Heart left ventricle (tissue), 16 donors: ENCODE measurements around the gene NHSL2. TPM values are rescaled to one million over a fixed set of nuclear protein-coding genes. Genes with fewer than 3 reads are reported as not detected.

Experiments
- ATAC-seq, 4 donors: fragments of 200-7000 bp; cut with Tn5 transposase; one replicate each; pipeline ENCODE4 v1.9.1; 2020 to 2022; ENCODE audit warnings: moderate library complexity in 4 of 4, mild to moderate bottlenecking in 3 of 4, moderate number of reproducible peaks in 1 of 4
- DNase-seq, 5 donors: peaks; one replicate each; pipeline ENCODE4 v3.0.0-alpha.2; 2020
- H3K27ac ChIP-seq, 12 donors: fragments of 200-600 bp; sonication (generic) in 4 of 12; one replicate each; pipeline versions ENCODE4 v1.5.0 to v1.8.0; 2016 to 2022; ENCODE audit warnings: mild to moderate bottlenecking in 2 of 12
- H3K27me3 ChIP-seq, 9 donors: fragments of 200-600 bp; sonication (generic) in 2 of 9; one replicate each; pipeline versions ENCODE4 v1.5.1 to v1.8.0; 2016 to 2022; ENCODE audit warnings: mild to moderate bottlenecking in 3 of 9
- H3K36me3 ChIP-seq, 9 donors: fragments of 200-600 bp; sonication (generic) in 2 of 9; one replicate each; pipeline versions ENCODE4 v1.5.0 to v1.8.0; 2018 to 2022; ENCODE audit warnings: mild to moderate bottlenecking in 2 of 9
- H3K4me1 ChIP-seq, 12 donors: fragments of 200-600 bp; sonication (generic) in 4 of 12; one replicate each; pipeline versions ENCODE4 v1.5.0 to v1.8.0; 2016 to 2022; ENCODE audit warnings: mild to moderate bottlenecking in 3 of 12
- H3K4me3 ChIP-seq, 12 donors: fragments of 200-600 bp; sonication (generic) in 4 of 12; one replicate each; pipeline versions ENCODE4 v1.5.0 to v1.8.0; 2017 to 2022; ENCODE audit warnings: mild to moderate bottlenecking in 9 of 12, moderate library complexity in 4 of 12
- H3K9me3 ChIP-seq, 12 donors: fragments of 200-600 bp; sonication (generic) in 4 of 12; one replicate each; pipeline versions ENCODE4 v1.5.0 to v1.8.0; 2016 to 2022; ENCODE audit warnings: mild to moderate bottlenecking in 1 of 12
- CTCF ChIP-seq, 12 donors: fragments of 200-600 bp; sonication (generic) in 4 of 12; IDR thresholded peaks; one replicate each; pipeline versions ENCODE4 v1.5.0 to v1.8.0; 2018 to 2022; ENCODE audit warnings: antibody characterized with exemption in 12 of 12, mild to moderate bottlenecking in 5 of 12
- POLR2A ChIP-seq, 2 donors: fragments of 450-650 bp; IDR thresholded peaks; one replicate each; pipeline ENCODE4 v1.6.1; 2017; ENCODE audit warnings: antibody characterized with exemption in 2 of 2, mild to moderate bottlenecking in 2 of 2, moderate library complexity in 2 of 2
- WGBS, 4 donors: extraction: QIAGEN DNeasy Blood & Tissue Kit in 2 of 4; methylation state at CpG; one replicate each; pipeline versions ENCODE4 v1.1.5 to v1.1.7; 2013 to 2018; 5-methylcytosine and 5-hydroxymethylcytosine counted together
- intact Hi-C, 10 donors: fragments of 100-400 bp; cut with DNase I; formaldehyde crosslinking; loops; one replicate each; pipeline versions ENCODE4 v1.11.1 to v1.14.2; 2022
- polyA plus RNA-seq, 2 donors: library from polyadenylated mRNA; stranded (reverse); fragments of 200-250 nt; gene quantifications; one replicate each; pipeline ENCODE4 v1.2.3, GENCODE V29; 2013
- total RNA-seq, 9 donors: library from RNA; depleted of rRNA in 2 of 9; stranded (reverse); fragments of >200 nt in 2 of 9; fragmentation: NEBNext Ultra II Directional in 3 of 9; extraction: Animal tissue kit (Norgen Biotek cat#: 25700) in 3 of 9; gene quantifications; one replicate each; pipeline versions ENCODE4 v1.1.0 to v1.2.4, GENCODE V29; 2016 to 2023
- donor health status: ischemic (EF 13 %, LVEDD 7.1; RV severe dilation, severe dysfunction).
- donor health status: healthy with polysubstance abuse.
- donor health status: DM: no; HTN: yes; CAD: no.
- donor health status: DM: no; HTN: no; CAD: no.
- donor health status: ischemic (EF 25% LVEDD 6.9; RV normal size, moderate dysfunction).
- donor health status: ischemic (EF 25% LVEDD 5.7; RV mildly dilated, moderate dysfunction).
- donor health status: healthy.
- donor health status: DM: yes; HTN: yes; CAD: no.
- donor health status: ischemic (EF 35%, LVEDD 5.7; RV mildly dilated, moderate dysfunction).
- donor health status: nonischemic (EF 11% LVEDD 7.7; RV severe dilation, severe dysfunction).
- donor health status: DM: yes; HTN: yes; CAD: no.
- donor health status: PGD.
- donor health status: ischemic (EF 29% LVEDD 5.4; RV normal size, mild dysfunction).
- donor health status: nonischemic (EF 23%, LVEDD 6.1; RV moderate dilation, normal function).

The NHSL2 gene
- total and polyA plus RNA-seq, 11 donors = 1.8 to 14.0 (median 5.8) TPM

GRCh38 chrX:72145181-72145580 lies 234.5 kb downstream of the NHSL2 start:
- peaks cover 0 to 47% (median 0%) of the 10 kb centered on the region in 9 donors for H3K27me3 ChIP-seq
- ATAC-seq (no peak), DNase-seq (no peak)
- H3K27ac ChIP-seq = no peak overlapping the region
- no peak overlapping the region for H3K4me3 ChIP-seq
- H3K36me3 ChIP-seq = peaks cover 0 to 12% (median 3%) of the 10 kb centered on the region in 9 donors
- intact Hi-C loops = no loop called here
- WGBS, 4 donors = 33 to 45% (median 41%) methylated on average over 2 of the region's 2 CpGs
- no peaks in the 10 kb centered on the region for H3K9me3 ChIP-seq
- H3K4me1 ChIP-seq = peaks cover 0 to 6% (median 0%) of the 10 kb centered on the region in 12 donors
- TF ChIP-seq POLR2A (IDR thresholded peaks at IDR 0.05) = no peak
- no peak for TF ChIP-seq CTCF (IDR thresholded peaks at IDR 0.05)

GRCh38 chrX:72146527-72146926 lies 235.9 kb downstream of the NHSL2 start:
- DNase-seq (no peak), ATAC-seq (no peak)
- peaks cover 0 to 6% (median 0%) of the 10 kb centered on the region in 12 donors for H3K4me1 ChIP-seq
- peaks cover 0 to 47% (median 0%) of the 10 kb centered on the region in 9 donors for H3K27me3 ChIP-seq
- H3K36me3 ChIP-seq = peaks cover 0 to 12% (median 0%) of the 10 kb centered on the region in 9 donors
- TF ChIP-seq CTCF (IDR thresholded peaks at IDR 0.05) = no peak
- no peak for TF ChIP-seq POLR2A (IDR thresholded peaks at IDR 0.05)
- H3K9me3 ChIP-seq = no peaks in the 10 kb centered on the region
- intact Hi-C loops = no loop called here
- no peak overlapping the region for H3K4me3 ChIP-seq
- 64 to 89% (median 82%) methylated on average over 2 of the region's 2 CpGs for WGBS, 4 donors
- no peak overlapping the region for H3K27ac ChIP-seq

GRCh38 chrX:72158773-72159172 lies 248.1 kb downstream of the NHSL2 start:
- ATAC-seq (no peak), DNase-seq (no peak)
- whole genome bisulfite sequencing, 4 donors = 85 to 95% (median 92%) methylated on average over 3 of the region's 3 CpGs
- intact Hi-C loops = no loop called here
- Histone ChIP-seq H3K4me3 (no peak overlapping the region), H3K4me1 (no peaks in the 10 kb centered on the region), H3K36me3 (no peaks in the 10 kb centered on the region), H3K9me3 (no peaks in the 10 kb centered on the region), H3K27ac (no peak overlapping the region), H3K27me3 (peaks cover 0 to 19% (median 0%) of the 10 kb centered on the region in 9 donors)
- TF ChIP-seq POLR2A (IDR thresholded peaks at IDR 0.05) (no peak), CTCF (IDR thresholded peaks at IDR 0.05) (no peak)

GRCh38 chrX:72159769-72160168 lies 249.1 kb downstream of the NHSL2 start:
- H3K9me3 ChIP-seq = no peaks in the 10 kb centered on the region
- no peak overlapping the region for H3K27ac ChIP-seq
- intact Hi-C loops = no loop called here
- no peak for TF ChIP-seq POLR2A (IDR thresholded peaks at IDR 0.05)
- TF ChIP-seq CTCF (IDR thresholded peaks at IDR 0.05) = no peak
- peaks cover 0 to 16% (median 0%) of the 10 kb centered on the region in 9 donors for H3K27me3 ChIP-seq
- no peaks in the 10 kb centered on the region for H3K36me3 ChIP-seq
- no peak overlapping the region for H3K4me3 ChIP-seq
- DNase-seq (no peak), ATAC-seq (no peak)
- 74 to 79% (median 77%) methylated on average over 10 of the region's 10 CpGs for WGBS, 4 donors
- H3K4me1 ChIP-seq = no peaks in the 10 kb centered on the region
